ENCODE data around the gene LAG3.

LAG3 gene

DNA sequence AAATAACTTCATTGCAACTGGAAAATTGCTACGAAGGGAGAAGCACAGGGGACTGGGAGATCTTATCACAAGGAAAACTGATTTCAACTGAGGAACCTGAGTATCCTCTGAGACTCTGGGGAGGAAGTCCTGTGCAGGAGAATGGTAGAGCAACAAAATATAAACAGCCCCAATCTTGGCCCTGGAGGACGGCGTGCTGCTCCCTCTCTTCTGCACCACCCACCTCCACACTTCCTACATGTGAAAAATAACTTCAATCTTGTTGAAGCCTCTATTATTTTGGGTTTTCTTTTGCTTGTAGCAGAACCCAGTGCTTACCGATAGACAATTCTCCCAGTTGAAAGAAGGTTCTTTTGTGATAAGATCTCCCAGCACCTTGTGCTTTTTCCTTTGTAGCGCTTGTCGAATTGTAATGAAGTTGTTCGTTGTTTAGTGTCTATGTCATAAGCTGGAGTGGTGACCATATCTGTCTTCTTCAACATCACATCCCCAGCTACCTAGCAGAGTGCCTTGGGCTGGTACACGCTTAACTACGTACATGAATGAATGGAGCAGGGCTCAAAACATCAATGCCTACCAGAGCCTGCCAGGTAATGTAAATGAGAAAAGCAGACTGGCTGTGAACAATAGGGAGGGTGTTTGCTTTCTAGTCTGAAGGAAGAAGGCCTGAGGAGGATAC, 14.2 kb downstream of the LAG3 start:
- TF ChIP-seq, protein P1, sequence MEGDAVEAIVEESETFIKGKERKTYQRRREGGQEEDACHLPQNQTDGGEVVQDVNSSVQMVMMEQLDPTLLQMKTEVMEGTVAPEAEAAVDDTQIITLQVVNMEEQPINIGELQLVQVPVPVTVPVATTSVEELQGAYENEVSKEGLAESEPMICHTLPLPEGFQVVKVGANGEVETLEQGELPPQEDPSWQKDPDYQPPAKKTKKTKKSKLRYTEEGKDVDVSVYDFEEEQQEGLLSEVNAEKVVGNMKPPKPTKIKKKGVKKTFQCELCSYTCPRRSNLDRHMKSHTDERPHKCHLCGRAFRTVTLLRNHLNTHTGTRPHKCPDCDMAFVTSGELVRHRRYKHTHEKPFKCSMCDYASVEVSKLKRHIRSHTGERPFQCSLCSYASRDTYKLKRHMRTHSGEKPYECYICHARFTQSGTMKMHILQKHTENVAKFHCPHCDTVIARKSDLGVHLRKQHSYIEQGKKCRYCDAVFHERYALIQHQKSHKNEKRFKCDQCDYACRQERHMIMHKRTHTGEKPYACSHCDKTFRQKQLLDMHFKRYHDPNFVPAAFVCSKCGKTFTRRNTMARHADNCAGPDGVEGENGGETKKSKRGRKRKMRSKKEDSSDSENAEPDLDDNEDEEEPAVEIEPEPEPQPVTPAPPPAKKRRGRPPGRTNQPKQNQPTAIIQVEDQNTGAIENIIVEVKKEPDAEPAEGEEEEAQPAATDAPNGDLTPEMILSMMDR (IDR thresholded peaks at IDR 0.05; ENCODE audit: low read depth, low read length, poor library complexity, severe bottlenecking): no peak
- no peak for TF ChIP-seq EZH2phosphoT487 (IDR thresholded peaks at IDR 0.05; ENCODE audit: borderline replicate concordance, low read length)
- Histone ChIP-seq H3K36me3 (ENCODE audit: control insufficient read depth, low read length) (no peaks in the 10 kb centered on the region), H3K9me3 (ENCODE audit: control insufficient read depth, insufficient read depth, low read length) (no peaks in the 10 kb centered on the region), H3K4me1 (ENCODE audit: control insufficient read depth, low read length) (no peaks in the 10 kb centered on the region), H3K9me2 (replicated peaks; ENCODE audit: control insufficient read depth, low read length) (no peaks in the 10 kb centered on the region), H4K20me1 (ENCODE audit: control insufficient read depth, insufficient read depth, low read depth, low read length) (no peaks in the 10 kb centered on the region), H3K4me3 (ENCODE audit: low read length) (no peak overlapping the region), H3K79me2 (ENCODE audit: control insufficient read depth, low read length) (no peaks in the 10 kb centered on the region), H3K27me3 (ENCODE audit: control insufficient read depth, low read length) (peaks cover 21% of the 10 kb centered on the region), H3K4me2 (ENCODE audit: low read length) (no peak overlapping the region), H3F3A (ENCODE audit: control insufficient read depth, insufficient read depth) (no peaks in the 10 kb centered on the region), H3K27ac (ENCODE audit: low read depth, low read length) (no peak overlapping the region)

DNA sequence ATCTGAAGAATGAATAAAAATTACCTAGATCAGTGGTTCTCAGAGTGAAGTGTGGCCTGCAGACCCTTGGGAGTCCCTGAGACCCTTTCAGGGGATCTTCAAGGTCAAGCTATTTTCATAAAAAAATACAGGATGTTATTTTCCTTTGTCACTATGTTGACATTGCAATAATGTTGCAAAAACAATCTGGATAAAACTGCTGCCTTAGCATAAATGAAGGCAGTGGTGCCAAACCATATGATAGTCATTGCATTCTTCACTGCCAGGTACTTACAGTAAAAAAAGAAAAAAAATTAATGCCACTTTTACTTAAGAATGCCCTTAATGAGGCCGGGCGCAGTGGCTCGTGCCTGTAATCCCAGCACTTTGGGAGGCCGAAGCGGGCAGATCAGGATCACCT, 15.0 kb downstream of the LAG3 start:
- H3K79me2 ChIP-seq (ENCODE audit: control insufficient read depth, low read length): no peaks in the 10 kb centered on the region
- no peak overlapping the region for H3K4me2 ChIP-seq (ENCODE audit: low read length)
- H3F3A ChIP-seq (ENCODE audit: control insufficient read depth, insufficient read depth): no peaks in the 10 kb centered on the region
- no peaks in the 10 kb centered on the region for H4K20me1 ChIP-seq (ENCODE audit: control insufficient read depth, insufficient read depth, low read depth, low read length)
- no peak overlapping the region for H3K27ac ChIP-seq (ENCODE audit: low read depth, low read length)
- peaks cover 28% of the 10 kb centered on the region for H3K27me3 ChIP-seq (ENCODE audit: control insufficient read depth, low read length)
- no peaks in the 10 kb centered on the region for H3K36me3 ChIP-seq (ENCODE audit: control insufficient read depth, low read length)
- TF ChIP-seq, protein P1 (IDR thresholded peaks at IDR 0.05; ENCODE audit: low read depth, low read length, poor library complexity, severe bottlenecking): no peak
- no peak for TF ChIP-seq EZH2phosphoT487 (IDR thresholded peaks at IDR 0.05; ENCODE audit: borderline replicate concordance, low read length)
- peaks cover 3% of the 10 kb centered on the region for H3K4me1 ChIP-seq (ENCODE audit: control insufficient read depth, low read length)
- no peak overlapping the region for H3K4me3 ChIP-seq (ENCODE audit: low read length)
- H3K9me3 ChIP-seq (ENCODE audit: control insufficient read depth, insufficient read depth, low read length): no peaks in the 10 kb centered on the region
- H3K9me2 ChIP-seq (replicated peaks; ENCODE audit: control insufficient read depth, low read length): no peaks in the 10 kb centered on the region

DNA sequence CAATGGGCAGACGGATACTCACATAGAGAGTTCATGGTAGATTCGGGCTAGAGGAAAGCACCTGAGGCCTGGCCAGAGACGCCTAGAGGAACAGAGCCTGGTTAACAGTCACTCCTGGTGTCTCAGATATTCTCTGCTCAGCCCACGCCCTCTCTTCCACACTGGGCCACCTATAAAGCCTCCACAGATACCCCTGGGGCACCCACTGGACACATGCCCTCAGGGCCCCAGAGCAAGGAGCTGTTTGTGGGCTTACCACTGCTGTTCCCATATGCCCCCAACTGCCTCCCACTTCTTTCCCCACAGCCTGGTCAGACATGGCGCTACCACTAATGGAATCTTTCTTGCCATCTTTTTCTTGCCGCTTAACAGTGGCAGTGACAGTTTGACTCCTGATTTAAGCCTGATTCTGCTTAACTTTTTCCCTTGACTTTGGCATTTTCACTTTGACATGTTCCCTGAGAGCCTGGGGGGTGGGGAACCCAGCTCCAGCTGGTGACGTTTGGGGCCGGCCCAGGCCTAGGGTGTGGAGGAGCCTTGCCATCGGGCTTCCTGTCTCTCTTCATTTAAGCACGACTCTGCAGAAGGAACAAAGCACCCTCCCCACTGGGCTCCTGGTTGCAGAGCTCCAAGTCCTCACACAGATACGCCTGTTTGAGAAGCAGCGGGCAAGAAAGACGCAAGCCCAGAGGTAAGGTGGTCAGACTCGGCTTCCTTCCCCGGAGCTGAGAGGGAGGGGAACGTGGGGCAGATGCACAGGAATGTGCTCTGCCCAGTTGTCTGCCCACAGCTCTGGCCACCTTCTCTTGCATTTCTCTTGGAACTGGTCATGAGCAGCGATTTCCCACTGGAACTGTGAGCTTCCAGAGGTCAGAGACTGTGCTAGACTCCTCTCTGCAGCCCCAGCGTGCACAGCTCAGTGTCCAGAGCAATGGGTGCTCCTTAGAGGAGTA, 16.9 kb downstream of the LAG3 start, which contains the start of gene CD4:
TSS of gene CD4 (plus strand) at position 557 of the 953 bp plus-strand sequence. CDS start 10,611 bp downstream, outside the sequence.
- Histone ChIP-seq H3K36me3 (ENCODE audit: control insufficient read depth, low read length) (no peaks in the 10 kb centered on the region), H3K9me3 (ENCODE audit: control insufficient read depth, insufficient read depth, low read length) (no peaks in the 10 kb centered on the region), H3K27me3 (ENCODE audit: control insufficient read depth, low read length) (peaks cover 39% of the 10 kb centered on the region), H3K4me3 (ENCODE audit: low read length) (no peak within 1 kb of the TSS), H3K27ac (ENCODE audit: low read depth, low read length) (no peak within 1 kb of the TSS), H3K4me1 (ENCODE audit: control insufficient read depth, low read length) (peaks cover 13% of the 10 kb centered on the region), H4K20me1 (ENCODE audit: control insufficient read depth, insufficient read depth, low read depth, low read length) (no peaks in the 10 kb centered on the region), H3K79me2 (ENCODE audit: control insufficient read depth, low read length) (no peaks in the 10 kb centered on the region), H3K9me2 (replicated peaks; ENCODE audit: control insufficient read depth, low read length) (no peaks in the 10 kb centered on the region), H3K4me2 (ENCODE audit: low read length) (no peak within 1 kb of the TSS), H3F3A (ENCODE audit: control insufficient read depth, insufficient read depth) (no peaks in the 10 kb centered on the region)
- no peak for TF ChIP-seq EZH2phosphoT487 (IDR thresholded peaks at IDR 0.05; ENCODE audit: borderline replicate concordance, low read length)
- TF ChIP-seq, protein P1 (IDR thresholded peaks at IDR 0.05; ENCODE audit: low read depth, low read length, poor library complexity, severe bottlenecking): no peak

All from DOHH2 (cell line).